HG03159 (cell line): Measurements from ENCODE around the gene ARMC10.
"Not testable (repeated sequence)": the region's sequence is repeated elsewhere in the genome, so short reads cannot be mapped to it uniquely, and the experiment has no call there.

Experiments
- ATAC-seq: cut with Tn5 transposase; IDR thresholded peaks from one replicate; pipeline ENCODE4 v1.9.1; 2021; ENCODE audit warnings: mild to moderate bottlenecking, moderate library complexity; ENCODE audit not compliant: unreplicated experiment

The ARMC10 gene

DNA sequence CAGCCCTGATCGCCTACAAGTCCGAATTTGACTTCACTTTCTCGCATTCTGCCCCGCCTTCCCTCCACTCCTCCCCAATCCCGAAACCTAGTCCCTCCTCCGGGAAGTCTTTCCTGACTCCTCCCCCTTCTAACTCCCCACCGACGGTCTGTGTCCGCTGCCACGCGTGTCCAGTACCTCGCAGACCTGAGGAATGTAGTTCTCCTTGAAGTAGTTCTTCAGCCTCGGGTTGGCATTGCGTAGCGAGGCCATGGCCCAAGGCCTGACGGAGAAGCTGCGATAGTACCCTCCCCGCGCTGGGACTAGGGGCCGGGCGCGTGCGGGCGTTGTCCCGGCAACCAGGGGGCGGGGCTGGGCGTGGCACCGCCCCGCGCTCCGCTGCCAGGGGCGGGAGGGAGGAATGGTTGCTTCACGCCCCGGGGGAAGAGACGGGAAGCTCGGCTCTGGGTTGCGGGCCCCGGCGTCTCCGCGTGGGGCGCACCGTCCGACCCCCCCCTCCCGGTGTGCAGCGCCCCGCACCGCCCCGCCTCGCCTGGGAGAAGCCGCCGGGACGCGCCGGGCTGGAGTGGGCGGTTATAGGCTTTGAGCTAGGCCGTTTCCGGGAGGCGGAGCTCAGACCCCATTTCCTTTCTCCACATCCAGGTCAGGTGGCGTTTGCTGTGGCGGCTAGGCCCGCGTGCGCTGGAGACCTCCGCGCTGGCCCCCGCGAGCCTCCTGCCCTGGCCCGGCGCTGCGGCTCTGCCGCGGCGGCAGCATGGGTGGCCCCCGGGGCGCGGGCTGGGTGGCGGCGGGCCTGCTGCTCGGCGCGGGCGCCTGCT, at the start of gene ARMC10, which contains the start of gene FBXL13:
TSS of gene ARMC10 (plus strand) at position 622 of the 818 bp plus-strand sequence. CDS start at position 755, 133 bp downstream.
TSS of gene FBXL13 (minus strand) at position 278 of the 818 bp plus-strand sequence.
- ATAC-seq, result peak; percentile 89

DNA sequence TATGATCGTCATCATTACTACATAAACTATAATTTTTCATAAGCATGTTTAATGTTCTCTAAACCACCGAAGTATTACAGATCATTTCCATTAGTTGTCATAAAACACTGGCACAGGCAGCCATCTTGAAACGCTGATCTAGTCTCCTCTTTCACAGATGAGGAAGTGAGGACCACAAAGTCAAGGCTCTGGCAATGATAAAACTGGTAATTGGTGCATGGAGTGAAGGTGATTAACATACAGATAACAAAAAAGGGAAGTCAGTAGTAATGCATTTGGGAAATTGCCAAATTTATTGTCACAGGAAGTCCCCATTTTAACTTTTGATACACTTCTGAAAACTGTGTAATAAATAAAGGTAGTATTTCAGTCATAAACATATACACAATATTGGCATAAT, 49.6 kb upstream of the ARMC10 start:
- no peak for ATAC-seq

- ATAC-seq, result no peak
Observed at GRCh38 chr7:103031024-103031423, 43.9 kb upstream of the ARMC10 start.

- no peak for ATAC-seq
Observed at GRCh38 chr7:103031781-103032180, 43.2 kb upstream of the ARMC10 start.

GRCh38 chr7:103034318-103034717, 40.6 kb upstream of the ARMC10 start:
- ATAC-seq, result not testable (repeated sequence)

DNA sequence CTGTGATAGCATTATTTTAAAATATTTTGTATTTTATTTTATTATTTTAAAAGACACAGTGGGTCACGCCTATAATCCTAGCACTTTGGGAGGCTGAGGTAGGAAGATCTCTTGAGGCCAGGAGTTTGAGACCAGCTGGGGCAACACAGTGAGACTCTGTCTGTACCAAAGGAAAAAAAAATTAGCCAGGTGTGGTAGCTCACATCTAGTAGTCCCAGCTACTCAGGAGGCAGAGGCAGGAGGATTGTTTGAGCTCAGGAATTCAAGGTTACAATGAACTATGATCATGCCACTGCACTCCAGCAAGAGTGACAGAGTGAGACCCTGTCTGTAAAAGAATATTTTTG, 37.5 kb upstream of the ARMC10 start:
- ATAC-seq, result no peak

- not testable (repeated sequence) for ATAC-seq
Observed at GRCh38 chr7:103037823-103038739, 36.9 kb upstream of the ARMC10 start.

GRCh38 chr7:103041815-103042214, 33.1 kb upstream of the ARMC10 start:
- ATAC-seq, result not testable (repeated sequence)

DNA sequence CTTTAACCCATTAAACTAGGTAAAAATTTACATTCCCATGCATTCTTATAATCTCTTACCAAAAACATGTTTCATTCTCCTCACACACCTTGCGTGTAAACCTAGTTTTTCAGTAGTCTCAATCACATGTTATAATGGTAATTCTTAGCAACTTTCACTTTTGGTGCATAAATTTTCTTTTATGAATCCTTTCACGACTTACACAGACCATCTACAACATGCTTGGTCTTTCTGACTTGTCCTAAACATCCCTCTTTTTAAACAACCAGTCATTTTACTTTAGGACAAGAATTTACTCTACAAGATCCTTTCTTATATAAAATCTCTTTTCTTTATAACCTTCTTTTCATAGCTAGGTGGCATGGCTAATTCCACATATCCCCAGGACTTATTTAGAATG, 26.1 kb upstream of the ARMC10 start:
- no peak for ATAC-seq

- ATAC-seq, result no peak
Observed at GRCh38 chr7:103051519-103051918, 23.4 kb upstream of the ARMC10 start.

GRCh38 chr7:103056006-103056405, 18.9 kb upstream of the ARMC10 start:
- not testable (repeated sequence) for ATAC-seq

GRCh38 chr7:103058122-103058521, 16.8 kb upstream of the ARMC10 start:
- ATAC-seq, result no peak

- no peak for ATAC-seq
Observed at GRCh38 chr7:103059471-103059870, 15.5 kb upstream of the ARMC10 start.

- ATAC-seq, result no peak
Observed at GRCh38 chr7:103063895-103064294, 11.0 kb upstream of the ARMC10 start.

DNA sequence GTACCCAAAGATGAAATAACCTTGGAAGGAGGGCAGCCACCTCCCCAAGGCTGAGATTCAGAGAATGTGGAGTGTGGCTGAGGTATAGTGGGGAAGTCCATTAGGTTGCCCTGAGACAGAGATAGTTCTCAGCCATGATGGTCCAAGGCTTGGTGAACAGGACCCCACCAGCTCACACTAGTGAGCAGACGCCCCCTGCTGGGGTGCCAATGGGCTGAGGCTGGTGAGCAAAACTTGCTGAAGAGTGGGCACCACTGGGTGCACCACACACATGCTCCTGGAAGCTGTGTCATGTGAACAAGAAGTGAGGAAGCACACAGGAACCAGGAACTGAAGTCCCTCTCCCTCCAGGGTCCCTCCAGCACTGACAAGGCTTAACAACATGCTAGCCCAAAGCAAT, 9.3 kb upstream of the ARMC10 start:
- no peak for ATAC-seq

GRCh38 chr7:103068414-103069403, 6.2 kb upstream of the ARMC10 start:
- no peak for ATAC-seq

GRCh38 chr7:103071000-103071399, 3.9 kb upstream of the ARMC10 start:
- ATAC-seq, result no peak

DNA sequence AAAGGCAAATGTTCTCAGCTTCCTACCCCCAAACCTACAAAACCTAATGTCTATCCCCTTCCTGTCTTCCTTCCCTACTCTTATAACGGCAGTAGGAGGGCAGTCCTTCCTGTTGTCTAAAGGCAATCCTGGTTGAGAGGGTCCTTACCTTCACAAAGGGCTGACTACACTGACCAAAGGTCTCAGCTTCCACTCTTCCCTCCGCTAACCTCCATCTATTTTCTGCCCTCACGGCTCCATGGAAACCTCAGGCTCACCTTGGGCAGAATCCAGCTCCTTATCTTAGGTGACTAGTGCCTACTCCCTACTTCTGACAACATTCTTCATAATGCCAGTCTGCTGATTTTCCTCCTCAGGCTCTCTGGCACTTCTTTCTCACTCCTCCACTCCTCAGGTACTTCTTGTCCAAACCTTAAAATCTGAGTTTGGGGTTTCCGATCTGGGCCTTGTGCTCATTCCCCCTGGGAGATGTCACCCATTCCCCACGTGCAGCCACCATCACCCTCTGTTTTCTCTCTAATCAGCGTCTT, 886 bp upstream of the ARMC10 start:
- ATAC-seq, result no peak

GRCh38 chr7:103075337-103075918, 488 bp downstream of the ARMC10 start:
- ATAC-seq, result peak; percentile 49

- ATAC-seq, result no peak
Observed at GRCh38 chr7:103076764-103077163, 1.8 kb downstream of the ARMC10 start.
